HEK293 (cell line): Measurements from ENCODE around the gene PADI3.
A peak's percentile ranks its signal among the peaks of the same experiment; 100 is the strongest.

Source experiments
- CTCF ChIA-PET: fragments of 350-600 bp; formaldehyde crosslinking; extraction: SDS; loops from one replicate; lab custom pipeline; 2021; ENCODE audit warnings: antibody characterized with exemption; lab: Yijun Ruan, JAX
- POLR2A ChIA-PET: fragments of 300-600 bp; formaldehyde crosslinking; extraction: SDS; loops from one replicate; lab custom pipeline; 2020; ENCODE audit warnings: antibody characterized with exemption, inconsistent platforms; lab: Yijun Ruan, JAX
- H3K27ac ChIP-seq: fragments of 200-500 bp; sonication (Bioruptor generic); 2 replicates; pipeline ENCODE4 v1.5.1; 2014; ENCODE audit warnings: low read depth, low read length, control low read depth, inconsistent platforms; ENCODE audit errors: extremely low read depth
- H3K36me3 ChIP-seq, 2 experiments: fragments of 200-500 bp in 1 of 2; sonication (Bioruptor generic) in 1 of 2; 1 replicate in 1 of 2; 2 replicates in 1 of 2; pipeline ENCODE4 v1.5.1; 2014 to 2017; ENCODE audit warnings: inconsistent platforms in 2 of 2, low read length in 2 of 2; ENCODE audit not compliant: control insufficient read depth in 2 of 2, insufficient read depth in 1 of 2
- H3K4me1 ChIP-seq: fragments of 200-500 bp; sonication (Bioruptor generic); 2 replicates; pipeline ENCODE4 v1.5.1; 2014; ENCODE audit warnings: mild to moderate bottlenecking, low read length, inconsistent platforms; ENCODE audit not compliant: control insufficient read depth, insufficient read depth
- H3K4me3 ChIP-seq: 2 replicates; pipeline ENCODE4 v1.5.1; 2011; ENCODE audit warnings: low read depth, mild to moderate bottlenecking, control low read depth, low read length, moderate library complexity
- H3K9me3 ChIP-seq: fragments of 200-500 bp; sonication (Bioruptor generic); 2 replicates; pipeline ENCODE4 v1.5.1; 2014; ENCODE audit warnings: low read depth, low read length, inconsistent platforms; ENCODE audit not compliant: control insufficient read depth, insufficient read depth
- CTCF ChIP-seq: fragments of 450-650 bp; formaldehyde crosslinking; IDR thresholded peaks from 2 replicates; pipeline ENCODE4 v1.5.1; 2016; ENCODE audit warnings: missing biosample characterization, missing genetic modification characterization
- ELK4 ChIP-seq: IDR thresholded peaks from 2 replicates; pipeline ENCODE4 v1.6.1; 2011; ENCODE audit warnings: mild to moderate bottlenecking, low read depth, low read length, borderline replicate concordance
- GLIS1 ChIP-seq: fragments of 450-650 bp; formaldehyde crosslinking; IDR thresholded peaks from 2 replicates; pipeline ENCODE4 v1.5.1; 2016; ENCODE audit warnings: missing biosample characterization, missing genetic modification characterization
- PRDM2 ChIP-seq: fragments of 450-650 bp; formaldehyde crosslinking; IDR thresholded peaks from 2 replicates; pipeline ENCODE4 v1.5.1; 2016; ENCODE audit warnings: missing biosample characterization, missing genetic modification characterization, borderline replicate concordance
- SALL2 ChIP-seq: fragments of 450-650 bp; formaldehyde crosslinking; IDR thresholded peaks from 2 replicates; pipeline ENCODE4 v1.5.0; 2017; ENCODE audit warnings: missing biosample characterization, mild to moderate bottlenecking, missing genetic modification characterization, borderline replicate concordance
- TCF7L2 ChIP-seq: IDR thresholded peaks from 2 replicates; pipeline ENCODE4 v1.6.1; 2011; ENCODE audit warnings: low read depth, mild to moderate bottlenecking, inconsistent platforms, low read length, moderate library complexity, borderline replicate concordance
- TRIM28 ChIP-seq: IDR thresholded peaks from 2 replicates; pipeline ENCODE4 v1.6.1; 2011; ENCODE audit warnings: low read length, control low read depth, borderline replicate concordance
- ZFHX2 ChIP-seq: fragments of 450-650 bp; formaldehyde crosslinking; conservative IDR thresholded peaks from 2 replicates; pipeline ENCODE4 v1.5.1; 2016; ENCODE audit warnings: missing biosample characterization, missing genetic modification characterization
- ZNF169 ChIP-seq: fragments of 450-650 bp; formaldehyde crosslinking; IDR thresholded peaks from 2 replicates; pipeline ENCODE4 v1.5.1; 2016; ENCODE audit warnings: missing biosample characterization, missing genetic modification characterization
- ZNF292 ChIP-seq: fragments of 450-650 bp; formaldehyde crosslinking; IDR thresholded peaks from 2 replicates; pipeline ENCODE4 v1.5.1; 2016; ENCODE audit warnings: low read depth, missing biosample characterization, missing genetic modification characterization, borderline replicate concordance
- ZNF514 ChIP-seq: fragments of 450-650 bp; formaldehyde crosslinking; IDR thresholded peaks from 2 replicates; pipeline ENCODE4 v1.5.1; 2016; ENCODE audit warnings: missing biosample characterization, missing genetic modification characterization
- ZNF626 ChIP-seq: fragments of 450-650 bp; sonication (Bioruptor Pico); formaldehyde crosslinking; IDR thresholded peaks from 2 replicates; pipeline ENCODE4 v1.5.1; 2018; ENCODE audit warnings: missing biosample characterization, missing genetic modification characterization, inconsistent platforms
- ZNF658 ChIP-seq: fragments of 450-650 bp; formaldehyde crosslinking; IDR thresholded peaks from 2 replicates; pipeline ENCODE4; 2016; ENCODE audit warnings: missing biosample characterization, missing genetic modification characterization
- TF ChIP-seq, protein P1 (sequence below): fragments of 450-650 bp; formaldehyde crosslinking; IDR thresholded peaks from 2 replicates; pipeline ENCODE4 v1.5.1; 2016; ENCODE audit warnings: missing biosample characterization, missing genetic modification characterization, low read depth

The PADI3 gene

DNA sequence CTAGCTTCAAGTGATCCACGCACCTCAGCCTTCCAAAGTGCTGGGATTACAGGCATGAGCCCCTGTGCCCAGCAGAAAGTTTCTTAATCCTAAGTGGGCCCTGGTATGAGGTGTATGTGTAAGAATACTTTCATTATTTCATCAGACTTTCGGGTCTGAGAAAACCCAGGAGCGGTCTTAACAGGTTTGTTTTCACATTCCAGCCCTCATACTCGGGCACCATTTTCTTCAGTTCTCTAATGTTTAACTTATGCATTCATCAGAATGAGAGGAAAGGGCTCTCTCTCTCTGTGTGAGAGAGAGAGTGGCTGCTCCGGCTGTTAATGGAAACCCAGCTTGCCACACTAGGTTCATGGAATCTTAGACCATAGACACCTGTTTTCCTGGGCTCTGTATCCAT, 48.1 kb upstream of the PADI3 start:
- Histone ChIP-seq H3K4me3 (no peak overlapping the region), H3K27ac (no peak overlapping the region), H3K36me3 (no peaks in the 10 kb centered on the region), H3K9me3 (no peaks in the 10 kb centered on the region), H3K4me1 (no peaks in the 10 kb centered on the region)
- ChIA-PET CTCF (no interaction called here), POLR2A (no interaction called here)
- TF ChIP-seq ZNF626 (tag by site-specific recombination): no peak

GRCh38 chr1:17201201-17202021, 47.5 kb upstream of the PADI3 start:
- TF ChIP-seq ZFHX2 (tag by site-specific recombination): 0 out of 2 replicates have a peak, but pooled peaks have one; percentile 12
- TF ChIP-seq GLIS1 (tag by site-specific recombination): peak; percentile 61; the same call in 1 of the 2 replicates
- TF ChIP-seq ZNF169 (tag by site-specific recombination): no peak
- no peaks in the 10 kb centered on the region for H3K36me3 ChIP-seq
- ChIA-PET CTCF (no interaction called here), POLR2A (no interaction called here)
- no peaks in the 10 kb centered on the region for H3K4me1 ChIP-seq
- H3K27ac ChIP-seq: no peak overlapping the region
- H3K4me3 ChIP-seq: no peak overlapping the region
- no peaks in the 10 kb centered on the region for H3K9me3 ChIP-seq

GRCh38 chr1:17204546-17205440, 44.1 kb upstream of the PADI3 start, which contains the start of gene PADI1:
Gene PADI1, plus strand, starts transcription at chr1:17205128. Its CDS starts 90 bp downstream, at chr1:17205218.
- TF ChIP-seq ELK4: no peak
- TF ChIP-seq, protein P1, sequence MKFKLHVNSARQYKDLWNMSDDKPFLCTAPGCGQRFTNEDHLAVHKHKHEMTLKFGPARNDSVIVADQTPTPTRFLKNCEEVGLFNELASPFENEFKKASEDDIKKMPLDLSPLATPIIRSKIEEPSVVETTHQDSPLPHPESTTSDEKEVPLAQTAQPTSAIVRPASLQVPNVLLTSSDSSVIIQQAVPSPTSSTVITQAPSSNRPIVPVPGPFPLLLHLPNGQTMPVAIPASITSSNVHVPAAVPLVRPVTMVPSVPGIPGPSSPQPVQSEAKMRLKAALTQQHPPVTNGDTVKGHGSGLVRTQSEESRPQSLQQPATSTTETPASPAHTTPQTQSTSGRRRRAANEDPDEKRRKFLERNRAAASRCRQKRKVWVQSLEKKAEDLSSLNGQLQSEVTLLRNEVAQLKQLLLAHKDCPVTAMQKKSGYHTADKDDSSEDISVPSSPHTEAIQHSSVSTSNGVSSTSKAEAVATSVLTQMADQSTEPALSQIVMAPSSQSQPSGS (tag by site-specific recombination): no peak
- no peak for TF ChIP-seq SALL2 (tag by site-specific recombination)
- TF ChIP-seq ZNF514 (tag by site-specific recombination): no peak
- no peak for TF ChIP-seq TCF7L2
- no peak for TF ChIP-seq ZNF658
- TF ChIP-seq ZNF292: no peak
- no peak for TF ChIP-seq PRDM2
- no peak for TF ChIP-seq CTCF (tag by site-specific recombination)
- no peak for TF ChIP-seq TRIM28
- no peak within 1 kb of the TSS for H3K27ac ChIP-seq
- H3K36me3 ChIP-seq: no peaks in the 10 kb centered on the region
- no peaks in the 10 kb centered on the region for H3K9me3 ChIP-seq
- ChIA-PET CTCF (no interaction called here), POLR2A (no interaction called here)
- H3K4me3 ChIP-seq: no peak within 1 kb of the TSS
- no peaks in the 10 kb centered on the region; the same call in 1 of the 2 replicates for H3K4me1 ChIP-seq
